Activated CD8-positive, alpha-beta memory T cell treated with anti-CD3 and anti-CD28 coated beads, Interleukin-2, amount 50 U/mL, for 24 hours (primary cell): ENCODE results near the gene TUBGCP5.

Source experiments
- DNase-seq: peaks from one replicate; pipeline ENCODE4 v3.0.0-alpha.2; 2020; ENCODE audit errors: extremely low read depth

The TUBGCP5 gene

GRCh38 chr15:22978691-22979237 is 60.6 kb downstream of the TUBGCP5 start:
- no peak for DNase-seq

- no peak for DNase-seq
These were observed 64.6 kb downstream of the TUBGCP5 start for GRCh38 chr15:22974745-22975144.

- no peak for DNase-seq
These were observed 65.4 kb downstream of the TUBGCP5 start for GRCh38 chr15:22973987-22974386.

GRCh38 chr15:22973286-22973685 is 66.1 kb downstream of the TUBGCP5 start:
- DNase-seq, result no peak

DNA sequence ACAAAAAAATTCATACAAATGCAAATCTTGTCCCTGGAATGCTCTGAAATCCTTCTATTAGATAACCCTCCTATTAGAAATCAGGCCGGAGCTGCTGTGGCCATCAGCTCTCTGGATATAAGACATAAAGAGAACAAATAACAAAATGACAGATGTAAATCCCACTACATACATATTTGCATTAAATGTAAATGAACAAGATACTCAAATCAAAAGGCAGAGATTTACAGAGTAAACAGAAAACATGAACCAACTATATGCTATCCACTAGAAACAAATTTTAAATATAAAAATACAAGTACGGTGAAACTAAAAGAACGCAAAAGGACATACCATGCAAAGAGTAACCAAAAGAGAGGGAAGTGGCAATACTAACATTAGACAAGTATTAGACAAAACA is 69.9 kb downstream of the TUBGCP5 start:
- no peak for DNase-seq

GRCh38 chr15:22968366-22968765 is 71.0 kb downstream of the TUBGCP5 start:
- DNase-seq, result no peak

DNA sequence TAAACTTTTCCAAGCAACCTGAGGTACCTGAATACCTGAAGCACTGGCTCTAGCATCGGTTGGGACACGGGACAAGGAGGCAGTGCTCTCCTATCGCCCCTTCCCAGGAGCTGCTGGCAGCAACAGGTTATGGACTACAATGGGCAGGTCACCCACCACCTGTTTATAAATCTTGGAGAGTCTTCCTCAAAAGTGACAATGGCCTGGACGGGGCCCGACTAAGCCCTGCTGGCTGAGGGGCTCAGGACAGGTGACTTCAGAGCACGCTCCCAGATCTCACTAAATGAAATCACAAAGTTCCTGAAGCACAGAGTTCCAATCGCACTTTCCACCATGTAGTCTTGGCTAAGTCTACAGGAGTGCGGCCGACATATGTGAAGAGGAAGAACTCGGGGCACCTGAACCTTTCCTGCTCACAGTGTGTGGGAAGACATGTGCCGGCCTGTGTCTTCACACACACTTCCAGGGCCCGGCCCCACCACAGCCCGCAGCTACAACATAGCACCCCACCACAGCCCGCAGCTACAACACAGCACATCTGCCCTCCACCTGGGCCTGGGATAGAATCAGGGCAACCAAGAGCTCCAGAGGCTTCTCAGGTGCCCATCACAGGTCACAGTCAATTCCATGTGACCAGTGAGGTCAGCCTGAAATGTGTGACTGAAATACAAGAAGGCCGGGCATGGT is 72.1 kb downstream of the TUBGCP5 start:
- no peak for DNase-seq

- DNase-seq, result no peak
These were observed 72.9 kb downstream of the TUBGCP5 start for GRCh38 chr15:22966321-22967083.

DNA sequence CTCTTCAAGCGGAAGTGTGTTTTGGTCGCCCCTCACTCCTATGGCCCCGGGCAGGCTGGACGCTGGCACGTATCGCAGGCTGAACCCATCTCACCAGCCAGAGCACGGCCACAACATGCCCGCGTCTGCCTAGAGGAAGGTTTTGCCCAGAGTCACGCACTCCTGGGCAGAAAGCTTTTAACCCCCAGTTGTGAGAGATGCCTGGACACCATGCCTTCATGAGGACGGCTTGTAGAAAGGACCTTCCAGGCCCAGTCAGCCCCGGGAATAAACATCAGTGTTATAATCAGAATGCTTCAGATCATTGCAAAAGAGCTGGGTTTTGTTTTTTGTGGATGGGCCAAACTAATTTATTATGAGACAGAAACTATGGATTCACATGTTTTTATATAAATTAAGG is 75.7 kb downstream of the TUBGCP5 start:
- no peak for DNase-seq

- no peak for DNase-seq
These were observed 76.8 kb downstream of the TUBGCP5 start for GRCh38 chr15:22962611-22963010.

DNA sequence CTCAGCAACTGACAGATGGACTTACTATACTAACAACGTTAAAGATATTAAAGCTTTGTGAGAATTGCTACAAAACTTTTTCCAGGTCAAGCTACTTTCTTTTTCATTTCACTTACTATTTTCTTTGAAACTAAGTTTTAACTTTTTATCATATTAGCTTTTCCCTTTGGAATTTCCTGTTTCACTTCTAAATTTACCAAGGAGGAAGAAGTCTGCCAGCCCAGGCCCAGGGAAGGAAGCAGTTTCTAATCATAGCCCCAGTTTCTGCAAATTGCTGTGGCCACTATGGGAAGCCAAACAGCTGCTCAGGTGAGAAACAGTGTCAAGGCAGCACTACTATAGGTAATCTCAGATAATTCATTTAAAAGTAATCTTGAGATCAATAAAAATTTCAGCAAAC is 77.6 kb downstream of the TUBGCP5 start:
- DNase-seq, result no peak

GRCh38 chr15:22960556-22960955 is 78.8 kb downstream of the TUBGCP5 start:
- DNase-seq, result no peak

GRCh38 chr15:22960126-22960525 is 79.2 kb downstream of the TUBGCP5 start:
- no peak for DNase-seq

DNA sequence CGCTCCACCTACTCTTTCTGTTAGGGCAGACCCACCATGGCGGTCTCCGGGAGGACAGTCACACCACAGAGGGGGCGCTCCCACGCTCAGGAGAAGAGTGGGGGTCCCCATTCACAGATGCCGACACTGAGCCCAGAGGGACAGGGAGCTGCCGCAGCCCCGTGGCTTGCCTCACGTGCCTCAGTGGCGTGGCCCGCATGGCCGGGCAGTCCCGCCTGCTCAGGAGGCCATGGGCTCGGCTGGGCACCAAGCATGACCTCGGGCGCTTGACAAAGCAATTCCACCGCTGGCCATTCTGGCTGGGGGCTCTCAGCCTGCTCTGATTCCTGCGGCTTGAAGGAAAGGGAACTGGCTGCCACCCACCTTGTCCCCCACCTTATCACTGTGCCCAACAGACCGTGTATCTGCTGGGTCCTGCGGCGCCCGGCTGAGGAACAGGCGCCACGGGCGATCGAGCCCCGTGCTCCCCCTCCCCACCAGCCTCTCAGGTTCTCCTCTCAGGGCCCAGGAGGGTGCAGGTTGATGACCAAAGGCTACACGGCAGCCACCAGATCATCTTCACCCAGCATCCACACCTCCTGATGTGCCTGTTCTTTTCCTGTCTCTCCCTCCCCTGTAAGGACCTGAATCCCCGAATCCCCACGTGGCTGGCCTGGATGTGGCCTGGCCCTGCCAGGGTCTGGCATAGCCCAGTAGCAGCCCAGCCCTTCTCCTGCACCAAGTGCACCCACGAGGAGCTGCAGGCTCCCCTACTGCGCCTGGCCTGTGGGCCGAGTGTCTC is 79.9 kb downstream of the TUBGCP5 start:
- no peak for DNase-seq

- DNase-seq, result no peak
These were observed 80.7 kb downstream of the TUBGCP5 start for GRCh38 chr15:22958487-22959280.

DNA sequence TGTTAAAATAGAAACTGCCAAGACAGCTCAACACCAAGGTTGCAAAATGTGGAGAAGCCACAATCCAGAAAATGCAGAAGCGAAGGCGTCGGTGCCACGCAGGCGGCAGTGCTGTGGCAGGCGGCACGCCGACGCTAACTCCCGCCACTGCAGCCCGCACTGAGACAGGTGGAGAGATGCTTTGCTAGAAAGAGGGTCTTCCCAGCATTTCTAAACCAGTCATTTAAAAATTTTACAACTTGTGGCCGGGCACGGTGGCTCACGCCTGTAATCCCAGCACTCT is 82.5 kb downstream of the TUBGCP5 start:
- DNase-seq, result no peak

- DNase-seq, result no peak
These were observed 83.0 kb downstream of the TUBGCP5 start for GRCh38 chr15:22956257-22956977.

GRCh38 chr15:22955544-22956119 is 83.7 kb downstream of the TUBGCP5 start:
- no peak for DNase-seq

DNA sequence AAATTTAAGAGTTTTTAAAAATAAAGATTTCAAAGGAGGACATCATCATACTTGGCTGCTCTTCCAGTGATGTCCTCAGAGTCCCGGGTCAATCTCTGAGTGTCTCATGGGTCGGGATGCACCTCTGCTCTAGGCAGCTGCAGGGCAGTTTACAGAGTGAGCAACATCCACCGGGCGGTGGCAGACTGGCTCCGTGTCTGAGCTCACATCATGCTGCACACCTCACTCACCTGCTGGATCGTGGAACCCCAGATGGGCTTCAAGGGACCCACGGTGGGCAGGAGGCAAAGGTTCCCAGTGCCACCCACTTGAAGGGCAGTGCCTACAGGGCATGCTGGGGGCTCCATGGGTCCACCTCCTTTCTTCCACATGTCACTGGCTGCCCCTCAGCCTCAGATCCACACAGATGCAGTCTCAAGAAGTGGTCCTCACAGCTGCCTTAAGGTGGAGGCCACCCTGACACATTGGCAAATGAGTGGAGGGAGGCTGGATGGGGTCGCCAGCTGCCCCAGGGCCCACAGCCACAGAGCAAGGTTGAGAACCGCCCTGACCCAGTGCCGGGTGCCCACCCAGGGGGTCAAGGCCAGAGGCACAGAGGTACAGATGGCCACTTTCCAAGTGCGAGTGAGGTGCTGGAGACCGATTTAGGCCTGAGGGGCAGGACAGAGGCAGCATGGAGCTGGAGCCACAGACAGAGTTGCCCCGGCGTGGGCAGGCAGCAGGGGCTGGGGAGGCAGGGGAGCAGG is 84.4 kb downstream of the TUBGCP5 start:
- DNase-seq, result no peak

- DNase-seq, result no peak
These were observed 85.0 kb downstream of the TUBGCP5 start for GRCh38 chr15:22954326-22954725.
